SK-N-SH (cell line): ENCODE data around the gene PLTP. TPM values are rescaled to one million over a fixed set of nuclear protein-coding genes. Genes with fewer than 3 reads are reported as not detected.

Experiments used
- CTCF ChIA-PET: fragments of 300-600, 350-600 bp; formaldehyde crosslinking; extraction: SDS; loops from one replicate; lab custom pipeline; 2021; lab: Yijun Ruan, JAX
- POLR2A ChIA-PET: fragments of 350-600 bp; sonication (Branson Sonifier 250); formaldehyde crosslinking; extraction: SDS; loops from one replicate; lab custom pipeline; 2020; ENCODE audit warnings: antibody characterized with exemption, inconsistent platforms; lab: Yijun Ruan, JAX
- DNase-seq: peaks from one replicate; pipeline ENCODE4 v3.0.0; 2012
- H2AFZ ChIP-seq: fragments of 200-600 bp; sonication (generic); 2 replicates; pipeline ENCODE4 v1.8.1; 2016; ENCODE audit warnings: antibody characterized with exemption, mild to moderate bottlenecking, low read depth
- H3F3A ChIP-seq: fragments of 200-600 bp; sonication (generic); replicated peaks from 2 replicates; pipeline ENCODE3; 2016; ENCODE audit warnings: antibody characterized with exemption, mild to moderate bottlenecking; ENCODE audit not compliant: insufficient read depth
- H3K27ac ChIP-seq, 2 experiments: fragments of 200-500 bp in 1 of 2; fragments of 200-600 bp in 1 of 2; sonication (Bioruptor generic) in 1 of 2; sonication (generic), shearing (Covaris generic) in 1 of 2; 2 replicates each; pipeline versions ENCODE4 v1.5.1 to v1.6.1; 2014 to 2016; ENCODE audit warnings: low read depth in 2 of 2, inconsistent platforms in 1 of 2, low read length in 1 of 2, mild to moderate bottlenecking in 1 of 2, mixed read lengths in 1 of 2
- H3K27me3 ChIP-seq: fragments of 200-600 bp; sonication (generic), shearing (Covaris generic); 2 replicates; pipeline ENCODE4 v1.6.1; 2016; ENCODE audit warnings: mixed run types; ENCODE audit not compliant: insufficient read depth
- H3K36me3 ChIP-seq, 2 experiments: fragments of 200-500 bp in 1 of 2; fragments of 200-600 bp in 1 of 2; sonication (Bioruptor generic) in 1 of 2; sonication (generic) in 1 of 2; replicated peaks in 1 of 2; 2 replicates each; pipeline versions ENCODE3 to v1.5.1; 2014 to 2016; ENCODE audit warnings: low read length in 1 of 2, mild to moderate bottlenecking in 1 of 2; ENCODE audit not compliant: insufficient read depth in 2 of 2, control insufficient read depth in 1 of 2
- H3K4me1 ChIP-seq, 2 experiments: fragments of 200-500 bp in 1 of 2; fragments of 200-600 bp in 1 of 2; sonication (Bioruptor generic) in 1 of 2; sonication (generic), shearing (Covaris generic) in 1 of 2; 2 replicates each; pipeline versions ENCODE4 v1.5.1 to v1.6.1; 2014 to 2016; ENCODE audit warnings: low read depth in 1 of 2, low read length in 1 of 2, mixed run types in 1 of 2; ENCODE audit not compliant: insufficient read depth in 2 of 2, control insufficient read depth in 1 of 2
- H3K4me2 ChIP-seq: fragments of 200-600 bp; sonication (generic), shearing (Covaris generic); 2 replicates; pipeline ENCODE4 v1.6.1; 2017; ENCODE audit warnings: mixed run types
- H3K4me3 ChIP-seq, 2 experiments: fragments of 200-500 bp in 1 of 2; fragments of 200-600 bp in 1 of 2; sonication (Bioruptor generic) in 1 of 2; sonication (generic), shearing (Covaris generic) in 1 of 2; 2 replicates each; pipeline versions ENCODE4 v1.5.1 to v1.8.1; 2014 to 2016; ENCODE audit warnings: low read depth in 2 of 2, inconsistent platforms in 1 of 2, low read length in 1 of 2, mild to moderate bottlenecking in 1 of 2, mixed read lengths in 1 of 2, moderate library complexity in 1 of 2
- H3K79me2 ChIP-seq: fragments of 200-600 bp; sonication (generic); 2 replicates; pipeline ENCODE4 v1.8.1; 2017; ENCODE audit warnings: mild to moderate bottlenecking; ENCODE audit not compliant: insufficient read depth
- H3K9ac ChIP-seq: fragments of 200-600 bp; sonication (generic); 2 replicates; pipeline ENCODE4 v1.6.1; 2017; ENCODE audit warnings: mixed run types
- H3K9me2 ChIP-seq: fragments of 200-600 bp; sonication (generic); 2 replicates; pipeline ENCODE4 v1.6.1; 2017; ENCODE audit warnings: mixed run types
- H3K9me3 ChIP-seq: fragments of 200-600 bp; sonication (generic); 2 replicates; pipeline ENCODE4 v1.6.1; 2017; ENCODE audit warnings: mixed run types, mild to moderate bottlenecking, moderate library complexity
- H4K20me1 ChIP-seq: fragments of 200-600 bp; sonication (generic); 2 replicates; pipeline ENCODE4 v1.6.1; 2017; ENCODE audit warnings: mild to moderate bottlenecking, mixed run types; ENCODE audit not compliant: insufficient read depth
- CHD2 ChIP-seq: fragments of 150-350 bp; IDR thresholded peaks from 2 replicates; pipeline ENCODE4 v1.6.1; 2018; ENCODE audit warnings: low read length; ENCODE audit not compliant: partially characterized antibody
- ELF1 ChIP-seq: IDR thresholded peaks from 2 replicates; pipeline ENCODE4 v1.4.0; 2012
- EZH2phosphoT487 ChIP-seq: fragments of 200-600 bp; sonication (generic); IDR thresholded peaks from 2 replicates; pipeline ENCODE4 v1.6.1; 2017; ENCODE audit warnings: low read depth, mixed run types, mild to moderate bottlenecking, antibody characterized with exemption, moderate library complexity, borderline replicate concordance
- FOSL2 ChIP-seq: IDR thresholded peaks from 2 replicates; pipeline ENCODE4 v1.4.0; 2012; ENCODE audit warnings: low read depth, mild to moderate bottlenecking, moderate library complexity, borderline replicate concordance
- GATA2 ChIP-seq: sonication (generic); formaldehyde crosslinking; IDR thresholded peaks from 2 replicates; pipeline ENCODE4 v1.5.0; 2020; ENCODE audit warnings: mild to moderate bottlenecking, missing genetic modification reagents
- MEF2A ChIP-seq: IDR thresholded peaks from 2 replicates; pipeline ENCODE4 v1.4.0; 2012; ENCODE audit warnings: low read depth, borderline replicate concordance
- MXI1 ChIP-seq: IDR thresholded peaks from 2 replicates; pipeline ENCODE4 v1.6.1; 2012; ENCODE audit warnings: mild to moderate bottlenecking, low read depth, low read length, improper control_type of control experiment
- NFIC ChIP-seq: IDR thresholded peaks from 2 replicates; pipeline ENCODE4 v1.4.0; 2012; ENCODE audit warnings: borderline replicate concordance
- POLR2AphosphoS5 ChIP-seq: IDR thresholded peaks from 2 replicates; pipeline ENCODE4 v1.6.1; 2012; ENCODE audit warnings: low read depth, low read length
- RCOR1 ChIP-seq: fragments of 150-350 bp; IDR thresholded peaks from 2 replicates; pipeline ENCODE4 v1.6.1; 2017; ENCODE audit warnings: antibody characterized with exemption, low read length
- RFX5 ChIP-seq: IDR thresholded peaks from 2 replicates; pipeline ENCODE4 v1.6.1; 2012; ENCODE audit warnings: mild to moderate bottlenecking, improper control_type of control experiment, low read length
- SIN3A ChIP-seq: IDR thresholded peaks from 2 replicates; pipeline ENCODE4 v1.6.1; 2012; ENCODE audit warnings: low read depth, mild to moderate bottlenecking, low read length, moderate library complexity, borderline replicate concordance
- TAF1 ChIP-seq: IDR thresholded peaks from 2 replicates; pipeline ENCODE4 v1.6.1; 2012; ENCODE audit warnings: low read depth, mild to moderate bottlenecking, low read length, moderate library complexity, borderline replicate concordance
- TCF12 ChIP-seq: IDR thresholded peaks from 2 replicates; pipeline ENCODE4 v1.4.0; 2012
- TEAD4 ChIP-seq: IDR thresholded peaks from 2 replicates; pipeline ENCODE4 v1.4.0; 2012; ENCODE audit warnings: mild to moderate bottlenecking, borderline replicate concordance; ENCODE audit not compliant: insufficient read depth
- YY1 ChIP-seq: IDR thresholded peaks from 2 replicates; pipeline ENCODE4 v1.4.0; 2012; ENCODE audit warnings: low read depth, mild to moderate bottlenecking
- WGBS: methylation state at CpG from one replicate; pipeline ENCODE4 v1.1.6; 2017; ENCODE audit warnings: low lambda C conversion rate; 5-methylcytosine and 5-hydroxymethylcytosine counted together
- polyA plus RNA-seq, 3 experiments: library from polyadenylated mRNA; depleted of rRNA; stranded (reverse); fragments of >200 nt; gene quantifications; 2 replicates each; pipeline ENCODE4 v1.2.3, GENCODE V29; 2012
- TF ChIP-seq, protein P1 (sequence below): IDR thresholded peaks from 2 replicates; pipeline ENCODE4 v1.4.0; 2012; ENCODE audit warnings: low read depth, borderline replicate concordance
- TF ChIP-seq, protein P2 (sequence below): IDR thresholded peaks from 2 replicates; pipeline ENCODE4 v1.4.0; 2012; ENCODE audit warnings: low read depth
- TF ChIP-seq, protein P3 (sequence below): IDR thresholded peaks from 2 replicates; pipeline ENCODE4; 2012

The PLTP gene
- polyA plus RNA-seq, 1 of the 3 experiments (the other 2 are of a cell fraction): 154 TPM

DNA sequence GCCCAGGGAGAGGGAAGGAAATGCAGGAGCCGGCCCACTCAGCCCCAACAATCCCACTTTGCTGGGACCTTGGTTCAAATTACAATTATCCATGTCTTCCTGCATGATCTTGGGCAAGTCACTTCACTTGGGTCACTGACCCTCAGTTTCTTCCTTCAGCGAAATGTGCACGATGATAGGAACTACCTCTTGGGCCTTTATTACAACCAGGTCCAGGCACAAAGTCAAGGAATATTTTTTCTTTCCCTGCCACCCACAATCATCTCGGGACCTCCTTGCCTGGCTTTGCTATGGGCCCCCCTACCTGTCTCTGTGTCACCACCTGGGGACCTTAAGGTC, 358 bp upstream of the PLTP start:
- Histone ChIP-seq H3K36me3 (peaks cover 5 to 14% of the 10 kb centered on the region in 2 experiments), H3K79me2 (peaks cover 10% of the 10 kb centered on the region), H3K4me1 (peaks cover 7 to 8% of the 10 kb centered on the region in 2 experiments; a peak in 1 of 4 replicates), H2AFZ (peak overlapping the region; percentile 95), H3K4me2 (peak overlapping the region; percentile 99), H3F3A (peaks cover 6% of the 10 kb centered on the region), H4K20me1 (no peaks in the 10 kb centered on the region; the same call in 1 of the 2 replicates), H3K9me3 (no peaks in the 10 kb centered on the region), H3K27ac (peak overlapping the region; percentile 47 to 91), H3K4me3 (peak overlapping the region; percentile 60 to 72), H3K9me2 (no peaks in the 10 kb centered on the region), H3K27me3 (no peaks in the 10 kb centered on the region), H3K9ac (peak overlapping the region; percentile 84)
- 60% methylated on average over 4 of the region's 4 CpGs for WGBS
- ChIA-PET POLR2A (interaction anchor here (0.6 to 3.2 kb wide), 5 partner anchors 8 to 30 kb away, joined by 3 to 46 read pairs (median 5); partner anchors contain the start of genes CTSA, NEURL2 and PCIF1), CTCF (interaction anchor here (1.1 kb wide), 1 partner anchor 22 kb away, joined by 4 read pairs; no protein-coding TSS in a partner anchor)
- TF ChIP-seq POLR2AphosphoS5 (no peak), GATA2 (no peak), EZH2phosphoT487 (no peak), MEF2A (no peak), TAF1 (no peak), NFIC (no peak), RFX5 (no peak), CHD2 (no peak), FOSL2 (no peak), TEAD4 (no peak), TCF12 (no peak), ELF1 (no peak), SIN3A (no peak), RCOR1 (no peak), YY1 (no peak), MXI1 (no peak)
- TF ChIP-seq, protein P1, sequence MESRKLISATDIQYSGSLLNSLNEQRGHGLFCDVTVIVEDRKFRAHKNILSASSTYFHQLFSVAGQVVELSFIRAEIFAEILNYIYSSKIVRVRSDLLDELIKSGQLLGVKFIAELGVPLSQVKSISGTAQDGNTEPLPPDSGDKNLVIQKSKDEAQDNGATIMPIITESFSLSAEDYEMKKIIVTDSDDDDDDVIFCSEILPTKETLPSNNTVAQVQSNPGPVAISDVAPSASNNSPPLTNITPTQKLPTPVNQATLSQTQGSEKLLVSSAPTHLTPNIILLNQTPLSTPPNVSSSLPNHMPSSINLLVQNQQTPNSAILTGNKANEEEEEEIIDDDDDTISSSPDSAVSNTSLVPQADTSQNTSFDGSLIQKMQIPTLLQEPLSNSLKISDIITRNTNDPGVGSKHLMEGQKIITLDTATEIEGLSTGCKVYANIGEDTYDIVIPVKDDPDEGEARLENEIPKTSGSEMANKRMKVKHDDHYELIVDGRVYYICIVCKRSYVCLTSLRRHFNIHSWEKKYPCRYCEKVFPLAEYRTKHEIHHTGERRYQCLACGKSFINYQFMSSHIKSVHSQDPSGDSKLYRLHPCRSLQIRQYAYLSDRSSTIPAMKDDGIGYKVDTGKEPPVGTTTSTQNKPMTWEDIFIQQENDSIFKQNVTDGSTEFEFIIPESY: no peak
- TF ChIP-seq, protein P2, sequence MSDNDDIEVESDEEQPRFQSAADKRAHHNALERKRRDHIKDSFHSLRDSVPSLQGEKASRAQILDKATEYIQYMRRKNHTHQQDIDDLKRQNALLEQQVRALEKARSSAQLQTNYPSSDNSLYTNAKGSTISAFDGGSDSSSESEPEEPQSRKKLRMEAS: no peak
- TF ChIP-seq, protein P3, sequence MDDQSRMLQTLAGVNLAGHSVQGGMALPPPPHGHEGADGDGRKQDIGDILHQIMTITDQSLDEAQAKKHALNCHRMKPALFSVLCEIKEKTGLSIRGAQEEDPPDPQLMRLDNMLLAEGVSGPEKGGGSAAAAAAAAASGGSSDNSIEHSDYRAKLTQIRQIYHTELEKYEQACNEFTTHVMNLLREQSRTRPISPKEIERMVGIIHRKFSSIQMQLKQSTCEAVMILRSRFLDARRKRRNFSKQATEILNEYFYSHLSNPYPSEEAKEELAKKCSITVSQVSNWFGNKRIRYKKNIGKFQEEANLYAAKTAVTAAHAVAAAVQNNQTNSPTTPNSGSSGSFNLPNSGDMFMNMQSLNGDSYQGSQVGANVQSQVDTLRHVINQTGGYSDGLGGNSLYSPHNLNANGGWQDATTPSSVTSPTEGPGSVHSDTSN: no peak
- DNase-seq: no peak
